Measurements from ENCODE around the gene MYO5A. TPM values are rescaled to one million over a fixed set of nuclear protein-coding genes. Genes with fewer than 3 reads are reported as not detected.

Gene MYO5A
- total and polyA plus RNA-seq, 10 of the 15 experiments (the other 5 are each of a cell fraction or from before 2014, with no cell fraction given), result 4.2 to 42.9 (median 31.1) TPM

DNA sequence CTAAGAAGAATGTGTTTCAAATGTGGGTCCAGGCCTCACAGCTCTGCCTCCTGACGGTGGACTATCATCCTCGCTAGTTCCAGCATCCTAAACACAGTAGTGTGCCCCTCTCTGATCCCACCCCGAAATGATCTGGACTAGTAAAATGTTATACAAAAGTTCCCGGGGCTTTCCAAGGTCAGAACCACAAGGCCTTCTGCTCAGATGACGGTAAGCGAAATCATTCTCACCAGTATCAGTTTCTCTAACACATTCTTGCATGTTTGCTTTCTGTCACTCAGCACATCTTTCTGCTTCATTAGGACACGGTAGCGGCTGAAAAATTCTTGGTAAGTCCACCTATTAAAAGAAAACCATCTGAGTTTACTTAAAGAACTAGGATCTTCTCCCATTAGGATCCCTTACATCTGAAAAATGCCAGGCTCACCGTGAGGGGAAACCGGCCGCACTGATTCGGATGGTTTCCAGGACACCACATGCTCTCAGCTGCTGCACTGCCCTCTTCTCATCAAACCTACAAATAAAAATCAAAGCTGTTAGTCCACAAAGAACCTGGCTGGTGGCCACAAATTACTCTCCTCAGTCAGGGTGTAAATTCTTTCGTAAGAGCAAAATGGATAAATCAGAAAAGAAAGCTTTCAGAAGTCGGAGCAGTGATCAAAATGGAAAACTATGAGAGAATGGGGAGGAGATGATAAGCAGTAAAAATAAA, 149.1 kb downstream of the MYO5A start (continued):
- peak; percentile 9 for TF ChIP-seq CUX1 (IDR thresholded peaks at IDR 0.05; ENCODE audit: insufficient replicate concordance, low read depth, low read length)
- TF ChIP-seq ZNF24 (IDR thresholded peaks at IDR 0.05), result peak; percentile 29; the same call in 1 of the 2 replicates
- 0 out of 2 replicates have a peak, but pooled peaks have one; percentile 14 for TF ChIP-seq MXI1 (IDR thresholded peaks at IDR 0.05; ENCODE audit: low read depth, low read length)
- TF ChIP-seq RBBP5 (conservative IDR thresholded peaks at IDR 0.05), result no peak
- TF ChIP-seq PKNOX1 (IDR thresholded peaks at IDR 0.05), result peak; percentile 97
- TF ChIP-seq PAX5 (IDR thresholded peaks at IDR 0.05; ENCODE audit: borderline replicate concordance, low read depth, low read length), result peak; percentile 75; the same call in 1 of the 2 replicates
- TF ChIP-seq, protein P1, sequence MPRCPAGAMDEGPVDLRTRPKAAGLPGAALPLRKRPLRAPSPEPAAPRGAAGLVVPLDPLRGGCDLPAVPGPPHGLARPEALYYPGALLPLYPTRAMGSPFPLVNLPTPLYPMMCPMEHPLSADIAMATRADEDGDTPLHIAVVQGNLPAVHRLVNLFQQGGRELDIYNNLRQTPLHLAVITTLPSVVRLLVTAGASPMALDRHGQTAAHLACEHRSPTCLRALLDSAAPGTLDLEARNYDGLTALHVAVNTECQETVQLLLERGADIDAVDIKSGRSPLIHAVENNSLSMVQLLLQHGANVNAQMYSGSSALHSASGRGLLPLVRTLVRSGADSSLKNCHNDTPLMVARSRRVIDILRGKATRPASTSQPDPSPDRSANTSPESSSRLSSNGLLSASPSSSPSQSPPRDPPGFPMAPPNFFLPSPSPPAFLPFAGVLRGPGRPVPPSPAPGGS (IDR thresholded peaks at IDR 0.05; ENCODE audit: borderline replicate concordance, insufficient read depth, low read depth, low read length, poor library complexity, severe bottlenecking), result peak; percentile 57
- TF ChIP-seq SUPT20H (IDR thresholded peaks at IDR 0.05; ENCODE audit: borderline replicate concordance, control insufficient read depth, low read depth, low read length), result no peak
- TF ChIP-seq MLLT1 (IDR thresholded peaks at IDR 0.05), result no peak
- TF ChIP-seq SMAD5 (IDR thresholded peaks at IDR 0.05; ENCODE audit: low read depth), result 0 out of 2 replicates have a peak, but pooled peaks have one; percentile 26
- no peak for TF ChIP-seq ZZZ3 (IDR thresholded peaks at IDR 0.05; ENCODE audit: control insufficient read depth, insufficient read length, low read depth)
- TF ChIP-seq SUZ12 (IDR thresholded peaks at IDR 0.05; ENCODE audit: unreplicated experiment), result no peak
- peak; percentile 56 for TF ChIP-seq POLR2A (IDR thresholded peaks at IDR 0.05; ENCODE audit: low read depth, low read length)
- TF ChIP-seq, protein P2, sequence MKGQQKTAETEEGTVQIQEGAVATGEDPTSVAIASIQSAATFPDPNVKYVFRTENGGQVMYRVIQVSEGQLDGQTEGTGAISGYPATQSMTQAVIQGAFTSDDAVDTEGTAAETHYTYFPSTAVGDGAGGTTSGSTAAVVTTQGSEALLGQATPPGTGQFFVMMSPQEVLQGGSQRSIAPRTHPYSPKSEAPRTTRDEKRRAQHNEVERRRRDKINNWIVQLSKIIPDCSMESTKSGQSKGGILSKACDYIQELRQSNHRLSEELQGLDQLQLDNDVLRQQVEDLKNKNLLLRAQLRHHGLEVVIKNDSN (IDR thresholded peaks at IDR 0.05; ENCODE audit: borderline replicate concordance, extremely low read length, insufficient read depth, low read depth, low read length), result no peak
- no peak for TF ChIP-seq LARP7 (IDR thresholded peaks at IDR 0.05)
- peak; percentile 34; the same call in 1 of the 2 replicates for TF ChIP-seq ATF7 (IDR thresholded peaks at IDR 0.05; ENCODE audit: low read depth)
- TF ChIP-seq, protein P3, sequence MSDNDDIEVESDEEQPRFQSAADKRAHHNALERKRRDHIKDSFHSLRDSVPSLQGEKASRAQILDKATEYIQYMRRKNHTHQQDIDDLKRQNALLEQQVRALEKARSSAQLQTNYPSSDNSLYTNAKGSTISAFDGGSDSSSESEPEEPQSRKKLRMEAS (IDR thresholded peaks at IDR 0.05; ENCODE audit: low read depth, low read length), result no peak
- TF ChIP-seq CBX5 (IDR thresholded peaks at IDR 0.05; ENCODE audit: low read depth), result peak; percentile 57; the same call in 1 of the 2 replicates
